HepG2 (cell line): ENCODE results near the gene ZNF804A. TPM values are rescaled to one million over a fixed set of nuclear protein-coding genes. Genes with fewer than 3 reads are reported as not detected.

Experiments used
- ATAC-seq: fragments of 200-7000 bp; cut with Tn5 transposase; 3 replicates; pipeline ENCODE4 v1.9.1; 2020; ENCODE audit warnings: mild to moderate bottlenecking, moderate library complexity
- BruUV-seq: library from RNA; stranded (reverse); fragments of 400-500 nt; replicated peaks from 2 replicates; lab custom pipeline; 2021; lab: Mats Ljungman, UMichigan
- CTCF ChIA-PET: fragments of 300-600 bp; formaldehyde crosslinking; extraction: SDS; loops from one replicate; lab custom pipeline; 2021; ENCODE audit warnings: low total read pairs, inconsistent platforms, low intra/inter-chr PET ratio; lab: Yijun Ruan, JAX
- POLR2A ChIA-PET: fragments of 350-600 bp; sonication (Branson Sonifier 250); formaldehyde crosslinking; loops from one replicate; lab custom pipeline; 2020; ENCODE audit warnings: antibody characterized with exemption, inconsistent platforms; lab: Yijun Ruan, JAX
- DNase-seq: peaks from one replicate; pipeline ENCODE4 v3.0.0-alpha.2; 2015; ENCODE audit warnings: low spot score
- FAIRE-seq: peaks from 3 replicates; lab custom pipeline; 2011; peaks lifted over from hg19 to GRCh38; lab: Jason Lieb, UNC
- H2AFZ ChIP-seq: one replicate; pipeline ENCODE4 v1.6.1; 2011; ENCODE audit warnings: low read length, inconsistent platforms
- H3K27ac ChIP-seq: fragments of 300-600 bp; 3 replicates; pipeline ENCODE4 v1.8.0; 2011; ENCODE audit warnings: mixed run types, mild to moderate bottlenecking, mixed read lengths, low read length, inconsistent platforms; ENCODE audit not compliant: insufficient read depth; ENCODE audit errors: extremely low read length
- H3K27me3 ChIP-seq, 2 experiments: fragments of 200-600 bp in 1 of 2; 2 replicates in 1 of 2; 3 replicates in 1 of 2; pipeline versions ENCODE4 v1.6.0 to v1.8.0; 2011; ENCODE audit warnings: low read length in 2 of 2, mild to moderate bottlenecking in 2 of 2, moderate library complexity in 2 of 2, inconsistent platforms in 1 of 2; ENCODE audit not compliant: insufficient read depth in 2 of 2, control insufficient read depth in 1 of 2
- H3K36me3 ChIP-seq, 2 experiments: fragments of 200-600 bp in 1 of 2; replicated peaks in 1 of 2; 2 replicates in 1 of 2; 3 replicates in 1 of 2; pipeline versions ENCODE4 v1.5.1 to v1.8.0; 2011; ENCODE audit warnings: low read length in 2 of 2, inconsistent platforms in 1 of 2; ENCODE audit not compliant: insufficient read depth in 2 of 2, control insufficient read depth in 1 of 2
- H3K4me1 ChIP-seq: 2 replicates; pipeline ENCODE4 v1.5.1; 2012; ENCODE audit warnings: low read length, inconsistent platforms; ENCODE audit not compliant: insufficient read depth
- H3K4me2 ChIP-seq: 2 replicates; pipeline ENCODE4 v1.6.0; 2011; ENCODE audit warnings: low read depth, low read length, inconsistent platforms
- H3K4me3 ChIP-seq, 3 experiments: fragments of 200-600 bp in 1 of 3; sonication (generic), shearing (Covaris generic) in 1 of 3; replicated peaks in 1 of 3; 2 replicates each; pipeline ENCODE4 v1.5.1; 2011 to 2016; ENCODE audit warnings: low read length in 3 of 3, inconsistent platforms in 2 of 3, low read depth in 2 of 3, mild to moderate bottlenecking in 2 of 3, control low read depth in 1 of 3, mixed read lengths in 1 of 3; ENCODE audit not compliant: insufficient read depth in 1 of 3
- H3K79me2 ChIP-seq: one replicate; pipeline ENCODE4 v1.6.1; 2011; ENCODE audit warnings: low read length, inconsistent platforms; ENCODE audit not compliant: insufficient read depth
- H3K9ac ChIP-seq: 2 replicates; pipeline ENCODE4 v1.6.0; 2011; ENCODE audit warnings: mild to moderate bottlenecking, low read depth, low read length, inconsistent platforms; ENCODE audit not compliant: insufficient read depth
- H3K9me3 ChIP-seq: 2 replicates; pipeline ENCODE4 v1.5.1; 2012; ENCODE audit warnings: mild to moderate bottlenecking, low read length
- H4K20me1 ChIP-seq: 2 replicates; pipeline ENCODE4 v1.6.0; 2011; ENCODE audit warnings: inconsistent platforms, mild to moderate bottlenecking, low read length, moderate library complexity; ENCODE audit not compliant: insufficient read depth
- BCL6 ChIP-seq: IDR thresholded peaks from 2 replicates; pipeline ENCODE4 v1.6.1; 2016; ENCODE audit warnings: missing genetic modification reagents, missing compliant biosample characterization
- HMGA1 ChIP-seq: sonication (generic); formaldehyde crosslinking; conservative IDR thresholded peaks from 2 replicates; pipeline ENCODE4 v1.4.0; 2020; ENCODE audit warnings: missing genetic modification reagents
- ONECUT2 ChIP-seq: sonication (generic); formaldehyde crosslinking; IDR thresholded peaks from 2 replicates; pipeline ENCODE4 v1.4.0; 2020; ENCODE audit warnings: missing genetic modification reagents
- PHF21A ChIP-seq: sonication (generic); formaldehyde crosslinking; IDR thresholded peaks from 2 replicates; pipeline ENCODE4 v1.5.0; 2020; ENCODE audit warnings: mild to moderate bottlenecking, missing genetic modification reagents
- SNAI1 ChIP-seq: sonication (generic); formaldehyde crosslinking; IDR thresholded peaks from 2 replicates; pipeline ENCODE4 v1.5.0; 2020; ENCODE audit warnings: mild to moderate bottlenecking, missing genetic modification reagents, borderline replicate concordance
- TBX3 ChIP-seq: fragments of 450-650 bp; IDR thresholded peaks from 2 replicates; pipeline ENCODE4 v1.6.1; 2017; ENCODE audit warnings: antibody characterized with exemption, mild to moderate bottlenecking, inconsistent platforms, borderline replicate concordance
- U2AF2 ChIP-seq: fragments of 200-400 bp; formaldehyde crosslinking; IDR thresholded peaks from 2 replicates; pipeline ENCODE4 v1.6.1; 2017; ENCODE audit warnings: low read depth, mild to moderate bottlenecking, low read length
- ZEB1 ChIP-seq: IDR thresholded peaks from 2 replicates; pipeline ENCODE4 v1.6.1; 2012; ENCODE audit warnings: mild to moderate bottlenecking, low read depth, inconsistent platforms; ENCODE audit not compliant: insufficient replicate concordance
- ZMYM3 ChIP-seq: sonication (generic); formaldehyde crosslinking; IDR thresholded peaks from 2 replicates; pipeline ENCODE4 v1.5.1; 2020; ENCODE audit warnings: mild to moderate bottlenecking, missing genetic modification reagents
- ZMYM4 ChIP-seq: sonication (generic); formaldehyde crosslinking; IDR thresholded peaks from 2 replicates; pipeline ENCODE4 v1.8.1; 2023; ENCODE audit warnings: mild to moderate bottlenecking, missing genetic modification reagents
- WGBS: methylation state at CpG from one replicate; pipeline ENCODE4 v1.1.6; 2017; ENCODE audit warnings: low lambda C conversion rate; 5-methylcytosine and 5-hydroxymethylcytosine counted together
- in situ Hi-C: cut with HindIII; loops from 2 replicates; pipeline ENCODE4 v1.10.0; 2017; ENCODE audit warnings: low pct_unique_long_range_greater_than_20kb; ENCODE audit not compliant: extremely low pct_ligation_motif_present
- intact Hi-C: fragments of 100-400 bp; cut with micrococcal nuclease; formaldehyde crosslinking; loops from one replicate; pipeline ENCODE4 v1.10.0; 2022; ENCODE audit not compliant: unreplicated experiment
- polyA plus RNA-seq, 8 experiments: library from polyadenylated mRNA; depleted of rRNA in 3 of 8; stranded (reverse) in 7 of 8; unstranded in 1 of 8; fragments of >200 nt; fragmentation: Illumina TruSeq in 4 of 8; extraction: Trizol in 4 of 8; gene quantifications; 2 replicates each; pipeline versions ENCODE4 v1.2.1 to v1.2.3, GENCODE V29; 2011 to 2016; ENCODE audit warnings: low read depth in 4 of 8, missing spikeins in 1 of 8, mixed read lengths in 1 of 8; ENCODE audit not compliant: insufficient read depth in 1 of 8
- total RNA-seq, 5 experiments: library from RNA; depleted of rRNA; stranded (reverse); fragments of >200 nt; fragmentation: Illumina TruSeq; extraction: Trizol; gene quantifications; 2 replicates each; pipeline ENCODE4 v1.2.3, GENCODE V29; 2016; ENCODE audit warnings: low read depth in 1 of 5
- TF ChIP-seq, protein P1 (sequence below), 2 experiments: sonication (generic) in 1 of 2; formaldehyde crosslinking in 1 of 2; IDR thresholded peaks; 2 replicates each; pipeline versions ENCODE4 v1.5.1 to v1.6.1; 2011 to 2020; ENCODE audit warnings: borderline replicate concordance in 1 of 2, low read depth in 1 of 2, low read length in 1 of 2, mild to moderate bottlenecking in 1 of 2, missing genetic modification reagents in 1 of 2, moderate library complexity in 1 of 2
- TF ChIP-seq, protein P2 (sequence below): sonication (generic); formaldehyde crosslinking; IDR thresholded peaks from 2 replicates; pipeline ENCODE4 v1.8.0; 2022; ENCODE audit warnings: mild to moderate bottlenecking, missing genetic modification reagents, moderate library complexity
- TF ChIP-seq, protein P3 (sequence below): sonication (generic); formaldehyde crosslinking; IDR thresholded peaks from 2 replicates; pipeline ENCODE4 v1.5.1; 2020; ENCODE audit warnings: missing genetic modification reagents, mild to moderate bottlenecking, borderline replicate concordance

Gene ZNF804A
- total and polyA plus RNA-seq, 2 of the 13 experiments (the other 11 are each of a cell fraction or from before 2014, with no cell fraction given) = 0.07 to 0.09 TPM

DNA sequence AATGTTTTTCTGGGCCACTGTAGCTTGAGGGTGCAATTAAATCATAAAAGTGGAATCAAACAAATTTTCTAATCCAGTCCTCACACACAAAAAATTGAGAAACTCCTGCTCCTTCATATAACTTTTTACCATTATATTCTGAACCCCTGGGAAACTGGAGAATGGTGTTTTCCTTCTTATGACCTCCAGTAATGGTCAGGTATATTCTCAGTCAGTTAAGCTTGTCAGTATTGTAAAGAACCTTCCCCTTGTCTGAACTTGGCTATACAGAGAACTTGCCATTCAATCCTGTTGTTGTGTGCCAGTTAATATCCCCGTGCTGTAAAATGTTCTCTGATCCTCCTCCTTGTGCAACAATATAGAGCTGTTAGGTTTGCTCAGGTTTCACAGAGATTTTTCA, 39.5 kb downstream of the ZNF804A start:
- CTCF ChIA-PET = no interaction called here
- Histone ChIP-seq H3K27ac (no peak overlapping the region), H3K36me3 (no peaks in the 10 kb centered on the region), H4K20me1 (no peaks in the 10 kb centered on the region), H3K79me2 (no peaks in the 10 kb centered on the region), H3K9ac (no peak overlapping the region), H3K27me3 (no peaks in the 10 kb centered on the region), H3K4me1 (no peaks in the 10 kb centered on the region), H3K4me2 (no peak overlapping the region), H3K4me3 (no peak overlapping the region), H2AFZ (no peak overlapping the region), H3K9me3 (no peaks in the 10 kb centered on the region)
- POLR2A ChIA-PET = no interaction called here
- 11% methylated on average over 1 of the region's 1 CpG for WGBS
- no peak for FAIRE-seq
- no peak for DNase-seq
- intact Hi-C loops (no loop called here), in situ Hi-C loops (no loop called here)
- no peak for ATAC-seq
- TF ChIP-seq ZEB1 (no peak), U2AF2 (no peak), HMGA1 (CRISPR knock-in tag) (no peak), SNAI1 (CRISPR knock-in tag) (no peak)
- no TSS peak for BruUV-seq

DNA sequence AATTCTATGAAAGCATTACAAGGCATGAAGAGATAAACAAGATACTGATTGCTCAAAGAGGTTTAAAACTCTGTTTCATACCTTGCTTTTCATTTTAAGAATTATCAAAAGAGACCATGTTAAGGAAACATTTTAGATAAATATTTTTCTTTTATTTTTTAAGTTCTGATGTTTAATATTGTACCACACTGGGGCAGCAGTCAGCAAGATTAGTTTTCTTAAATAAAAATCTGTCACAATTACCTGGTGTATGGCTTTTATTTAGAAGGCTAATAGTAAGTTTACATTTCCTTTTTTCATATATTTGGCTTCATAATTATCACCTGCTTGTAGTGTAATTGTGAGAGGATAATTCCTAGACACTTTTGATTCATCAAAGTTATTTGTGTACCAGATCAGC, 46.4 kb downstream of the ZNF804A start:
- TF ChIP-seq, protein P1, sequence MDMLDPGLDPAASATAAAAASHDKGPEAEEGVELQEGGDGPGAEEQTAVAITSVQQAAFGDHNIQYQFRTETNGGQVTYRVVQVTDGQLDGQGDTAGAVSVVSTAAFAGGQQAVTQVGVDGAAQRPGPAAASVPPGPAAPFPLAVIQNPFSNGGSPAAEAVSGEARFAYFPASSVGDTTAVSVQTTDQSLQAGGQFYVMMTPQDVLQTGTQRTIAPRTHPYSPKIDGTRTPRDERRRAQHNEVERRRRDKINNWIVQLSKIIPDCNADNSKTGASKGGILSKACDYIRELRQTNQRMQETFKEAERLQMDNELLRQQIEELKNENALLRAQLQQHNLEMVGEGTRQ (IDR thresholded peaks at IDR 0.05; ENCODE audit: low read depth, low read length) = no peak
- TF ChIP-seq, protein P1 (CRISPR knock-in tag; IDR thresholded peaks at IDR 0.05; ENCODE audit: borderline replicate concordance) = no peak
- TF ChIP-seq, protein P2, sequence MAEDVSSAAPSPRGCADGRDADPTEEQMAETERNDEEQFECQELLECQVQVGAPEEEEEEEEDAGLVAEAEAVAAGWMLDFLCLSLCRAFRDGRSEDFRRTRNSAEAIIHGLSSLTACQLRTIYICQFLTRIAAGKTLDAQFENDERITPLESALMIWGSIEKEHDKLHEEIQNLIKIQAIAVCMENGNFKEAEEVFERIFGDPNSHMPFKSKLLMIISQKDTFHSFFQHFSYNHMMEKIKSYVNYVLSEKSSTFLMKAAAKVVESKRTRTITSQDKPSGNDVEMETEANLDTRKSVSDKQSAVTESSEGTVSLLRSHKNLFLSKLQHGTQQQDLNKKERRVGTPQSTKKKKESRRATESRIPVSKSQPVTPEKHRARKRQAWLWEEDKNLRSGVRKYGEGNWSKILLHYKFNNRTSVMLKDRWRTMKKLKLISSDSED = no peak
- no peak for TF ChIP-seq TBX3
- TF ChIP-seq ONECUT2 (CRISPR knock-in tag) = no peak
- no peak for TF ChIP-seq ZMYM3 (CRISPR knock-in tag)
- TF ChIP-seq BCL6 (CRISPR knock-in tag) = no peak
- TF ChIP-seq, protein P3, sequence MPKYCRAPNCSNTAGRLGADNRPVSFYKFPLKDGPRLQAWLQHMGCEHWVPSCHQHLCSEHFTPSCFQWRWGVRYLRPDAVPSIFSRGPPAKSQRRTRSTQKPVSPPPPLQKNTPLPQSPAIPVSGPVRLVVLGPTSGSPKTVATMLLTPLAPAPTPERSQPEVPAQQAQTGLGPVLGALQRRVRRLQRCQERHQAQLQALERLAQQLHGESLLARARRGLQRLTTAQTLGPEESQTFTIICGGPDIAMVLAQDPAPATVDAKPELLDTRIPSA (CRISPR knock-in tag) = no peak
- TF ChIP-seq ZMYM4 (CRISPR knock-in tag) = no peak
- no peak for TF ChIP-seq PHF21A (CRISPR knock-in tag)
- TF ChIP-seq, all 625 proteins: peak for 0
- FAIRE-seq = no peak
- Histone ChIP-seq H3K4me2 (no peak overlapping the region), H3K9me3 (no peaks in the 10 kb centered on the region), H3K27me3 (no peaks in the 10 kb centered on the region), H2AFZ (no peak overlapping the region), H3K36me3 (no peaks in the 10 kb centered on the region), H4K20me1 (no peaks in the 10 kb centered on the region), H3K79me2 (no peaks in the 10 kb centered on the region), H3K9ac (no peak overlapping the region), H3K4me3 (no peak overlapping the region), H3K27ac (no peak overlapping the region), H3K4me1 (no peaks in the 10 kb centered on the region)
- no TSS peak for BruUV-seq
- ATAC-seq = no peak
- no peak for DNase-seq
- in situ Hi-C loops (no loop called here), intact Hi-C loops (no loop called here)
- ChIA-PET POLR2A (no interaction called here), CTCF (no interaction called here)
